Muscle of back (tissue), 11 donors: ENCODE measurements around the gene SH3GL2. TPM values are rescaled to one million over a fixed set of nuclear protein-coding genes. Genes with fewer than 3 reads are reported as not detected.

Experiments used
- DNase-seq, 3 donors: peaks; one replicate each; pipeline versions ENCODE4 v3.0.0 to v3.0.0-alpha.2; 2013
- polyA plus RNA-seq, 10 donors: library from polyadenylated mRNA; unstranded; fragments of 120-200 nt; gene quantifications; one replicate each; pipeline ENCODE4 v1.2.1, GENCODE V29; 2013; ENCODE audit not compliant: insufficient read length in 10 of 10

The SH3GL2 gene
- polyA plus RNA-seq, 10 donors, result 0.07 to 0.62 (median 0.14) TPM; not detected in 1

DNA sequence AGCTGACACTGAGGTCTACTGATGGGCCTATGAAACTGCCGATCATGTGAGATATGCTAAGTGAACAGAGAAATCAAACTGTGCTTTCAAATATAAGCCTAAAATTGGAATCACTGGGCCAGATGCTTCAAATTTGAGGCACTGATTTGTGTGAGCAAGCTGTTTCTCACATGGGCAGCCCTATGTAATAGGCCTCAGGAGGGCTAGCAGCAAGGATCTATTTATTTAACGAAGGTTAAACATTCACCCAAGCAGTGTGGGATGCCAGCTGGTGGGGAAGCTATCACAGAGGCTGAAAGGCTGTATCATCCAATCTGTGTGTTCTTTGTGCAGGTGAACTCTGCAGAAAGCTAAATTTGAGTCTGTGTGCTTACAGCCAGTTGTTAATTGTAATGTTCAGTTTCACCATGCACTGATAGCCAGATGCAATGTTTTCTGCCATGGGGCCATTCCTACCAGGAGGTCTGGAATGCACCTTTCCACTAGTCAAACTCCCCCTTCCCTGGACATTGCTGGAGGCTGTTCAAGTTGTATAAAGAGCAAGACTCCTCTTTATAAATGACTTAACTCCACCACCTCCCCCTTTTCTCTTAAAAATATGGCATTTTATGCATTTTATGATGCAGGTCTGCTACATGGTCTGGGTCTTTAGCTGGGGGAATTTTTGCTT lies 228.9 kb downstream of the SH3GL2 start:
- no peak for DNase-seq

DNA sequence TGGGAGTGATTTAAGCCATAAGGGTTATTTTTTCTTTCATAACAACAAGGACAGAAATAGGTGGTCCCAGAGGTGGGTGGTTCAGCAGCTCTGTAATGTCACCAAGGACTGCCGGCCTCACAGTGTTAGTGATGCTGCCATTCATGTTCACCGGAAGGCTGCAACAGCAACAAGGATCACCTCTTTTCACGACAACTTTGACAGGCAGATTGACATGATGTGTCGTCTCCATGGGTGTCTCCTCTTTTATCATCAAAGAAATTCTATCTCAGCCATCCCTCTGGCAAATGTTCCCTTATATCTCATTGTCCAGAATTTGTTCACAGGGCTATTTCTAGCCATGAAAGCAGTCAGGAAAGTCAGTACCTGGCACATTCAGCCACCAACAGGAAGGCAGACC lies 231.5 kb downstream of the SH3GL2 start:
- no peak for DNase-seq

DNA sequence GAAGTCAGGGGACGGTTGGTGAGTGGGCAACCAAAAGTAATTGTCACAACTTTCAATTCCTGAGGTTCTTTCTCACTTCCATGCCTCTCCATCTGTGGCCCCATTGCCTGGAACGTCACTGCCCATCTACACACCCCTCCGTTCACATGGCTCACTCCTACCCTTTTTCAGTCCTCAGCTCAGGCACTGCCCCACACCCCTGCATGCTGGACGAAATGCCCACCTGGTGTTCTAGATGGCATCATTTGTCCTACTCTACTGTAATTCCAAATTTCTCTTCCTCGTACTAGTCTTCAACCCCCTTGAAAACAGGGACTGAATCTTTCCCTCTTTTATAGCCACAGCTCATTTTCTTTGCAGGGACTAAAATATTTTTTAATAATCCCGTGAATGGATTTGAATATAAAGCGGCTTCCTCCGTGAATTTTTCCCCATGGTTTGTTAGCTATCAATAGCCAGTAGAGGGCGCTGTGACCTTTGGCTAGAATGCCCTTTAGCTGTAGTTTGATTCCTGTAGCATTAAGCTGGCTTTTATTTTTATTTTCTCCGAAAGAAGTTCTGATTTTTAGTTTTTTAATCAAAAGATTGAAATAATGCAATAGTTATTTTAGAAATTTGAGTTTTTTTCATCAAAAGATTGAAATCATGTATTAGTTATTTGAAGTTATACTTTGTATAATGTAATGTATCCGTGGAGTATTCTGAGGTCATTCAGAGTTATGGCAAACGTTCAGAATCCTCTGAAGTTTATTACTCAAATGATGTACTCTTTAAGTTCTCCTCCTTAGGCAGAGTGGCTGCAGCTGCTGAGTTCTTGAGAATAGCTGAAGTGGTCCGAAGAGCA lies 232.1 kb downstream of the SH3GL2 start:
- DNase-seq, result peak; percentile 71 to 90 (median 85)

DNA sequence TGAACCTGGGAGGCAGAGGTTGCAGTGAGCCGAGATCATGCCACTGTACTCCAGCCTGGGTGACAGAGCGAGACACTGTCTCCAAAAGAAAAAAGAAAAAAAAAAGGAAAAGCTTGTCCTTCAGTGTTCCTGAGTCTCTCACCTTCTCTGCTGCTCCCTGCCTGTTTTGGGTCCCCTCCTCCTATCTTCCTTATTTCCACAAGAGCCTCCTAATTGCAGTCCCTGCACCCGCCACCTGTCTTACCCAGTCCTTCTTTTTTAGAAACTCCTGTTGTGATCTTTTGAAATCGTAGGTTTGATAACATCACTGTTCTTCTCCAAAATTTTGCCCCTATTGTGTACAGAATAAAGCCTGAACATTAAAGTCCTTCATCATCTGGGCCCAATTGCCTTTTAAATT lies 234.9 kb downstream of the SH3GL2 start:
- DNase-seq, result no peak

DNA sequence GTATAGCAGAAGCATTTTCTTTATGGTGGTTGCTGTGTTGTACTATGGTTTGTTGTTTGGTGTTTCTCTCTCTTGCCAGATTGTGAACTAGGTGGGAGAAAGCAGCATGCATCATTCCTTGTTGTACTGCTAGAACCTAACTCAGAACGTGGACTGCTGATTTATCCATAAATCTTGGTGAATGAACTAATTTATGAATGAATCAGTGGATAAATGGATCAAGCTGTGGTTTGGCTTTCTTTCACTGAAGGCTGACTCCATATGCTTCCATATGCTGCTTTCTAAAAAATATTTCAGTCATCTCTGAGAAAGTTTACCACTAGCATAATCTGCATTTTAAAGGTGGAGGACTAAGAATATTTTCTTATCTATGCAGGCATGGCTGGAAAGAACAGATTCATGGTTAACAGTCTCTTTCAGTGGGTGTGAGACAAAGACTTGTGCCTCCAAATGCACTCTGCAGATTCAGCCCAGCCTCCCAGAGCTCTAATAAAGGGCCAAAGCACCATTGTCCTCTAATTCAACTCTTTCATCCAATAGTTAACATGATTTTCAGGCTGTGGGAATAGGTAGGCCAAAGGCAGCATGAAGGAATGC lies 237.7 kb downstream of the SH3GL2 start:
- DNase-seq, result peak in 1 of 3 donors; percentile 45

- DNase-seq, result peak in 1 of 3 donors; percentile 35
Observed at GRCh38 chr9:17824191-17824590, 245.3 kb downstream of the SH3GL2 start.

DNA sequence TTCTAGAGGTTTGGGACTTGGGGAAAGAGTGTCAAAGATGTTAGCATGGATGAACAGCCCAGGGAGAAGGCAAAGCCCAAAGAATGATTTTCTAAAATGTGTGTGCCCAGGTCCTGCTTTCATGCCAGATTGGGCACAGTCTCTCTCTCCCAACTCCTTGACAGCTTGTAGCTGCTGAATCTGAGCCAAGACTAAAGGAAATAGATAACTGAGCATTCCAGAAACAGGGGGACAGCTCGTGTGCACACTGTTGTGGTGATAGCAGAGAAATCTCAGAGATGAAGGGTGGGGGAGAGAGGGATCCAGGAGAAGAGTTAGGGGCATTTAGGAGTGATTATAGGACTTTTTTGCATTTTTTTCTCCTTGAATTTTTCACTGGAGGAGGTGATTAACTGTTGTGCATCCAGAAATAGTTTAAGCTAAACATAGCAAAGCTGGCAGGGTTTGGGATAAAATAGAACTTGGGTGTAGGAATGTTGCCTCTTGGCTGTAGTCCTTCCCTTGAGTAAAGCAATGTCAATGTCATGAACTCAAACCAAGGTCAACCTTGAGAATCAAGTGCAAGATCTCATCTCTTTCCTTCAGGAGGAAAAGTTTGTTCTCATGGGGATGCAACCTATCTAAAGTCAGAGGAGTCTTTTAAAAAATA lies 245.9 kb downstream of the SH3GL2 start:
- no peak for DNase-seq

- no peak for DNase-seq
Observed at GRCh38 chr9:17825265-17825659, 246.4 kb downstream of the SH3GL2 start.

GRCh38 chr9:17829064-17829463 lies 250.2 kb downstream of the SH3GL2 start:
- DNase-seq, result no peak

GRCh38 chr9:17829812-17830385 lies 251.0 kb downstream of the SH3GL2 start:
- no peak for DNase-seq

DNA sequence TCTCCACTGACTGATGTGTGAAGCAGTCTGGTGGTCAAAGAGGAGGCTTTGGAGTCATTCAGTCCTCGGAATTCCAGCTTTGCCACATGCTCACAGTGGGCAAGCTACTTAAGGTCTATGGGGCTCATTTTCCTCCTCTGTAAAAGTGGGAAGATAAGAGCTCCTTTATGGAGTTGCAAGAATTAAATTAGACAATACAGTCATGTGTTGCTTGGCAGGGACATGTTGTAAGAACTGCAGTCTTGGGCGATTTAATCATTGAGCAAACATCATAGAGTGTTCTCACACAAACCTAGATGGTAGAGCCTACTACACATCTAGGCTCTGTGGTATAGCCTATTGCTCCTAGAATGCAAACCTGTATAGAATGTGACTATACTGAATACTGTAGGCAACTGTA lies 253.9 kb downstream of the SH3GL2 start:
- no peak for DNase-seq

GRCh38 chr9:17833846-17834245 lies 255.0 kb downstream of the SH3GL2 start:
- DNase-seq, result no peak

DNA sequence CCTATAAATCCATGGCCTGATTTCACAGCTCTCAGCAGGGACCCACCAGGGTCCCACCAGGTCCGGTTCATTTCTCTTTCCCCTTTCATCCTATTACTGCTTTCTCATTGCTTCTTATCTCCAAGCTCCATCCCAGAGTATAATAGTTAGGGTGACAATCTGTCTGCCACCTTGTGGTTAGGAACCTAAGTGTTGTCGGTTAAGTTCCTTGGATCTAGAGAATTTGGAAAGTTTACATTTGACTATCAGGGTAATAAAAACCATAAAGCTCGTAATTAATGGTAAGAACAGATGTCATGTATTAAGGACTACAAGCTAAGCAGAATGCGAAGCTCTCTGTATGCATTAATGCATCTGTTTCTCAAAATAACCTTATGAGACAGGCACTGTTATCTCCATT lies 259.1 kb downstream of the SH3GL2 start:
- DNase-seq, result no peak

DNA sequence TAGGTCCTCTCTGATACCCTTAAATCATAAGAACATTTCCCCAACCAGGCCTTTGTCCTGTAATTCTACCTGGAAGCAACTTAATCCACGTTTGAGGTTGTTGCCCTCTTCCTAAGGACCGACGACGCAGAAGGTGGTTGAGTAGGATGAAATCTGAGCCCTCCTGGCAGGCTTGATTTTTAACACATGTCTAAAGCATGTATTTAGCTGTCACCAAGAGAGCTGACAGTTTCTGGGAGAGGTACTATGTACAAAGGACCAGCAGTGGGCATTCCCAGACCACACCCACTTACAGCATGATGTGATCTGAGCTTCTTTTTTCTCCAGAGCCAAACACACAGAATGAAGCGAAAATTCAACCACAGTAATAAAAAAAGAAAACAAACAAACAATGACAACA lies 260.9 kb downstream of the SH3GL2 start:
- DNase-seq, result no peak

DNA sequence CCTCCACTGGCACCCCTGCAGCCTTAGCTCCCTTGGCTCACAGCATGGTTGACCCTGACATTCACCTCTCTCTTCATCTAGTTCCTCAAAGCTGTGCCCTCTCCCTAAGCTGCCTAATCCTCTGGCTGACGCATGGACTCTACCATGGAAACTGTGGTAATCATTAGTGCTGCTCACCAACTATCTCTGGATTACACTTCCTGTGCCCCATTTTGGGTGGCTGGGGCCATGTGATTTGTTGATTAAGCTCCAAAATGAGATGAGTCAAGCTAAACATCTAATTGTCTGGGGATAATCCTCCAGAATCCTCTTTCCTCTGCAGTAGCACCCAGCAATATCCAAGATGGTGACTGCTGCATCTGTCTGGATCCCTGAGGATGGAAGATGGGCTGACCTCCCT lies 264.4 kb downstream of the SH3GL2 start:
- no peak for DNase-seq
